ENCODE data around the gene SLC15A2. TPM values are rescaled to one million over a fixed set of nuclear protein-coding genes. Genes with fewer than 3 reads are reported as not detected.

Gene SLC15A2, protein sequence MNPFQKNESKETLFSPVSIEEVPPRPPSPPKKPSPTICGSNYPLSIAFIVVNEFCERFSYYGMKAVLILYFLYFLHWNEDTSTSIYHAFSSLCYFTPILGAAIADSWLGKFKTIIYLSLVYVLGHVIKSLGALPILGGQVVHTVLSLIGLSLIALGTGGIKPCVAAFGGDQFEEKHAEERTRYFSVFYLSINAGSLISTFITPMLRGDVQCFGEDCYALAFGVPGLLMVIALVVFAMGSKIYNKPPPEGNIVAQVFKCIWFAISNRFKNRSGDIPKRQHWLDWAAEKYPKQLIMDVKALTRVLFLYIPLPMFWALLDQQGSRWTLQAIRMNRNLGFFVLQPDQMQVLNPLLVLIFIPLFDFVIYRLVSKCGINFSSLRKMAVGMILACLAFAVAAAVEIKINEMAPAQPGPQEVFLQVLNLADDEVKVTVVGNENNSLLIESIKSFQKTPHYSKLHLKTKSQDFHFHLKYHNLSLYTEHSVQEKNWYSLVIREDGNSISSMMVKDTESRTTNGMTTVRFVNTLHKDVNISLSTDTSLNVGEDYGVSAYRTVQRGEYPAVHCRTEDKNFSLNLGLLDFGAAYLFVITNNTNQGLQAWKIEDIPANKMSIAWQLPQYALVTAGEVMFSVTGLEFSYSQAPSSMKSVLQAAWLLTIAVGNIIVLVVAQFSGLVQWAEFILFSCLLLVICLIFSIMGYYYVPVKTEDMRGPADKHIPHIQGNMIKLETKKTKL
- total RNA-seq (2022; extraction: Qiagen RNA extraction; ENCODE audit: low read depth): 0.09 to 0.97 TPM (median 0.19 TPM) in 5 replicates

DNA sequence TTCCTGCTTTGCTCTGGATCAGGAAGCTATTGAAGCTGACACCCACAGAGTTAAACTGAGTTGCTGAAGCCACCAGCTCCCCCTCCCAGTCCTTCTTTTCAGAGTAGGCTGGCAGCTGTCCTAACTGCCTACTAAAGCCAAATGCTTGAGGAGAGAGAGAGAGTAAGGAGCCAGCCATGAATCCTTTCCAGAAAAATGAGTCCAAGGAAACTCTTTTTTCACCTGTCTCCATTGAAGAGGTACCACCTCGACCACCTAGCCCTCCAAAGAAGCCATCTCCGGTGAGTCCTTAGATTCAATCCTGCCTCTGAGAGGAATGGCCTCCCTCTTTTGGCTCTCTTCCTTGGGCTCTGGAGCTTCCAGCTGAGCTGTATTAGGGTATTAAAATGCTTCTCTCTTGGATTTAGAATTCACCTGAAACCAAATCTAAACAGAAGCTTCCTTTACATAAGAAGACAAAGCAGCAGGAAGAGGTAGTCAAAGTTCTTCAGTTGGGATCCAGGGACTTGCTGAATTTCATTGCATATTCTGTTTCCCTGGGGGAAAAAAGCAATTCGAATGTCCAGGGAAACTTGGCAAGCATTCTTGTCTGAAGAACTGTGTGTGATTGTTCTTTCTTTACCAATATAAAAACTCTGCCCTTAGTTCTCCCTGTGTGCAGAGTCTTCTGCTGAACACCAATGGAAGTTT is at the start of gene SLC15A2:
SLC15A2 (plus strand) TSS at position 101 of the 690 bp plus-strand sequence; CDS start at position 177, 76 bp downstream.

Other genes with a start within 250 kb of the SLC15A2 start
- 0.05 to 0.18 TPM (median 0.12 TPM) in 4 of 5 replicates, not detected in the other for gene HCLS1, start 233.5 kb upstream of the SLC15A2 start, total RNA-seq (2022; extraction: Qiagen RNA extraction; ENCODE audit: low read depth)
- 14.8 to 16.8 TPM (median 16.0 TPM) in 5 replicates for gene GOLGB1, start 144.7 kb upstream of the SLC15A2 start, total RNA-seq (2022; extraction: Qiagen RNA extraction; ENCODE audit: low read depth)
- gene IQCB1, start 59.3 kb upstream of the SLC15A2 start, total RNA-seq (2022; extraction: Qiagen RNA extraction; ENCODE audit: low read depth): 9.6 to 12.4 TPM (median 11.2 TPM) in 5 replicates
- 1.5 to 2.9 TPM (median 2.1 TPM) in 5 replicates for gene EAF2, start 59.2 kb upstream of the SLC15A2 start, total RNA-seq (2022; extraction: Qiagen RNA extraction; ENCODE audit: low read depth)
- gene ILDR1, start 127.8 kb downstream of the SLC15A2 start, total RNA-seq (2022; extraction: Qiagen RNA extraction; ENCODE audit: low read depth): not detected in 5 replicates
- gene CD86, start 161.0 kb downstream of the SLC15A2 start, total RNA-seq (2022; extraction: Qiagen RNA extraction; ENCODE audit: low read depth): 0.10 TPM in 1 of 5 replicates, not detected in the others

Measured in A549 treated with GW870086 at 1 μM for 4 hours (cell line).